GM18499 (cell line): Measurements from ENCODE around the gene MUC6.

ENCODE experiments used
- ATAC-seq: cut with Tn5 transposase; IDR thresholded peaks from one replicate; pipeline ENCODE4 v1.9.1; 2021; ENCODE audit warnings: moderate number of reproducible peaks; ENCODE audit not compliant: insufficient read depth, unreplicated experiment

Gene MUC6

GRCh38 chr11:1036303-1036923 lies at the start of gene MUC6:
Gene MUC6 (minus strand): TSS chr11:1036718. CDS start chr11:1036655, 63 bp downstream.
- ATAC-seq, result no peak

GRCh38 chr11:1085440-1086170 lies 49.1 kb upstream of the MUC6 start:
- ATAC-seq, result no peak

GRCh38 chr11:1084561-1085439 lies 48.3 kb upstream of the MUC6 start:
- no peak for ATAC-seq

- no peak for ATAC-seq
Measured at GRCh38 chr11:1083621-1084551, 47.4 kb upstream of the MUC6 start.

GRCh38 chr11:1082728-1083620 lies 46.5 kb upstream of the MUC6 start:
- no peak for ATAC-seq

- no peak for ATAC-seq
Measured at GRCh38 chr11:1082346-1082727, 45.8 kb upstream of the MUC6 start.

- ATAC-seq, result no peak
Measured at GRCh38 chr11:1081601-1082311, 45.2 kb upstream of the MUC6 start.

GRCh38 chr11:1078191-1078601 lies 41.7 kb upstream of the MUC6 start:
- ATAC-seq, result no peak

- no peak for ATAC-seq
Measured at GRCh38 chr11:1077417-1078119, 41.0 kb upstream of the MUC6 start.

GRCh38 chr11:1077033-1077416 lies 40.5 kb upstream of the MUC6 start:
- no peak for ATAC-seq

GRCh38 chr11:1076061-1076665 lies 39.6 kb upstream of the MUC6 start:
- no peak for ATAC-seq

- ATAC-seq, result no peak
Measured at GRCh38 chr11:1075341-1075911, 38.9 kb upstream of the MUC6 start.

- ATAC-seq, result no peak
Measured at GRCh38 chr11:1074244-1075221, 38.0 kb upstream of the MUC6 start, which contains the start of gene MUC2. Gene MUC2 (plus strand): TSS chr11:1074874.

GRCh38 chr11:1073851-1074243 lies 37.3 kb upstream of the MUC6 start:
- no peak for ATAC-seq

GRCh38 chr11:1073261-1073724 lies 36.8 kb upstream of the MUC6 start:
- no peak for ATAC-seq

- ATAC-seq, result no peak
Measured at GRCh38 chr11:1072821-1073231, 36.3 kb upstream of the MUC6 start.
